Anterior cingulate cortex (tissue), 58 donors: ENCODE data around the gene MTHFSD.

ENCODE experiments used
- DNase-seq, 58 donors: peaks; one replicate each; lab custom pipeline; 2025; lab: John Stamatoyannopoulos, UW

Gene MTHFSD

GRCh38 chr16:86517033-86517432 is 38.0 kb downstream of the MTHFSD start:
- DNase-seq: no peak

- DNase-seq: no peak
Measured at GRCh38 chr16:86516623-86517003, 38.4 kb downstream of the MTHFSD start.

GRCh38 chr16:86515777-86516622 is 39.0 kb downstream of the MTHFSD start:
- no peak for DNase-seq

- no peak for DNase-seq
Measured at GRCh38 chr16:86515413-86515776, 39.6 kb downstream of the MTHFSD start.

GRCh38 chr16:86514481-86515376 is 40.3 kb downstream of the MTHFSD start:
- DNase-seq: no peak

- DNase-seq: no peak
Measured at GRCh38 chr16:86513471-86514277, 41.4 kb downstream of the MTHFSD start.

- DNase-seq: no peak
Measured at GRCh38 chr16:86512860-86513470, 42.1 kb downstream of the MTHFSD start.

GRCh38 chr16:86512301-86512859 is 42.7 kb downstream of the MTHFSD start:
- DNase-seq: no peak

GRCh38 chr16:86511317-86512161 is 43.5 kb downstream of the MTHFSD start:
- DNase-seq: no peak

GRCh38 chr16:86510465-86511261 is 44.4 kb downstream of the MTHFSD start, which contains the start of gene FOXF1:
Gene FOXF1 (plus strand): TSS chr16:86510527. CDS start chr16:86510570, 43 bp downstream.
- DNase-seq: no peak

GRCh38 chr16:86509759-86510464 is 45.1 kb downstream of the MTHFSD start:
- DNase-seq: no peak

- DNase-seq: no peak
Measured at GRCh38 chr16:86508947-86509758, 45.9 kb downstream of the MTHFSD start.

- DNase-seq: no peak
Measured at GRCh38 chr16:86508028-86508946, 46.7 kb downstream of the MTHFSD start.

GRCh38 chr16:86507173-86508027 is 47.6 kb downstream of the MTHFSD start:
- no peak for DNase-seq
